HG03135 (cell line): ENCODE data around the gene ITPK1.

Experiments used
- ATAC-seq: cut with Tn5 transposase; IDR thresholded peaks from one replicate; pipeline ENCODE4 v1.9.1; 2021; ENCODE audit warnings: mild to moderate bottlenecking, moderate library complexity; ENCODE audit not compliant: unreplicated experiment

The ITPK1 gene

DNA sequence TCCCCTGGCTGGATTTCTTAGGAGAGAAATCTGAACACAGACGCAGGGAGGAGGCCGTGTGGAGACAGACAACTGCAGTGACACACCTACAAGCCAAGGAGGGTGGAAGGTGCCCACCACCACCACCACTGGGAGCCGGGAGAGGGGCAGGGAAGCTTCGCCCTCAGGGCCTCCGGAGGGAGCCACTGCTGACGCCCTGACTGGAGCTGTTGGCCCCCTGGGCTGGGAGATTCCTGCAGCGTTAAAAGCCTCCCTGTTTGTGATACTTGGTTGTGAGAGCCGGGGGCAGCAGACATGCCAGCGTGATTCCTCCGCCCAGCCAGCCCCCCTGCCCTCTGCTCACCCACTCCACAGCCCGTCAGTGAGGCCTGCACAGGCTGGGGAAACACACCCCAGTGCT is 120.8 kb downstream of the ITPK1 start:
- ATAC-seq: no peak

GRCh38 chr14:92994131-92994676 is 121.5 kb downstream of the ITPK1 start:
- ATAC-seq: no peak

- ATAC-seq: no peak
Measured at GRCh38 chr14:92993302-92993701, 122.4 kb downstream of the ITPK1 start.

DNA sequence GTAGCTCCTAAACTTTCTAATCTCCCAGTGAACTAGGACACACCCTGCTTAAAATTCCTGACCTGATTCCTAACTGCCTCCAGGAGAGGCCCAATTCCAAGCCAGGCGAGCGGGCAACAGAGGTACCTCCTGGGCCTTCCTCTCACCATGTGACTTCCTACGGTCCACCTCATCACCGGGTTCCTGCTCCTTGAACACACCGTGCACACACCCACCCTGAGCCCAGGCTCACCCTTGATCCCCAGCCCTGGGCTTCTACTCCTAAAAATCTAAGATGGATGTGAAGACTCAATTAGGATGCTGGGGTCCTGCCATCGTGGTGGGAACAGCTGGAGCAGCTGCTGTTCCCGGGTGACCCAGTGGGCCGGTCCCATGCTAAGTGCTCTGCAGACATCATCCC is 124.2 kb downstream of the ITPK1 start:
- ATAC-seq: no peak

- no peak for ATAC-seq
Measured at GRCh38 chr14:92990456-92991430, 125.0 kb downstream of the ITPK1 start.

DNA sequence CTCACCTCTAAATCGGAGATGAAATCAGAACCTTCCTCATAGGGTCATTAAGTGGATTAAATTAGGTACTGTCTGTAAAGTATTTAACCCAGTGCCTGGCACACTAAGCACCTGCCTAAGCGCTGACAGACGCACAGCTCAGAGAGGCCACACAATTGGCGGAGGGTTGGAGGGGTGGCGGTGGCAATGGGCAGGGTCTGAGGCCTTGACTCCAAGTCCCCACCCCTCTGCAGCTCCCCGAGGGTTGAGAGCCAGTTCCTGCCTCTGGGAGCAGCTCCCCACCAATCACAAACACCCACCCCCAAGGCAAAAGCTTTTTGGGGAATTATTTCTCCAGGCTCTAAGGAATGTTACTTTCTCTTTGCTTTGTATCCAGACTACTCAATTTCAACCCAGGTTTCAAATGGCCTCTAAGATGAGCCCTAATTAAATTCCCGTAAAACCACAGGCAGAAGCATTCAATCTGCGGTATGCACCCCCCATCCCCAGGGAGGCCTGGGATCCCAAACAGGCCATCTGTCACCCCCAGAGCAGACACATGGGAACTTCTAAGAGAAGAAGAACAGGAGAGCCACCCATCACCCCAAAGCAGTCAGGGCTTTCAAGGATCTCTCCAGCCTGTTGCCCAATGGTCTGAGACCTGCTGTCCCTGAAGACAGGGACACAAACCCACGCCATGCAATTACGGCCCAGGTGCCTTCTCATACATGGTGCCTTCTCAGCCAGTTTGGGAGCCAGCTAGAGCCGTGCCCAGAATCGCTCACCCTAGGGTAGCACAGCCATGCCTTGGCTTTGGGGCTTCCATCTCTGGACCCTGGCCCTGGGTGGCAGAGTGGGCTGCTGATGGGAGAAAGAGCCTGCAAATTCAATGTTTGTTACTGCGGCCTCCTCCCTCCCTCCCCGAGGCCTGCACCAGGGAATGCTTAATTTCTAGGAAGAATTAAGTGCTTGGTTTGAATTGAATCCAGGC is 126.7 kb downstream of the ITPK1 start:
- ATAC-seq: no peak

- ATAC-seq: no peak
Measured at GRCh38 chr14:92987713-92988510, 127.8 kb downstream of the ITPK1 start.

- no peak for ATAC-seq
Measured at GRCh38 chr14:92987148-92987570, 128.6 kb downstream of the ITPK1 start.

- no peak for ATAC-seq
Measured at GRCh38 chr14:92986254-92987147, 129.2 kb downstream of the ITPK1 start.

- ATAC-seq: no peak
Measured at GRCh38 chr14:92985521-92985920, 130.2 kb downstream of the ITPK1 start.

DNA sequence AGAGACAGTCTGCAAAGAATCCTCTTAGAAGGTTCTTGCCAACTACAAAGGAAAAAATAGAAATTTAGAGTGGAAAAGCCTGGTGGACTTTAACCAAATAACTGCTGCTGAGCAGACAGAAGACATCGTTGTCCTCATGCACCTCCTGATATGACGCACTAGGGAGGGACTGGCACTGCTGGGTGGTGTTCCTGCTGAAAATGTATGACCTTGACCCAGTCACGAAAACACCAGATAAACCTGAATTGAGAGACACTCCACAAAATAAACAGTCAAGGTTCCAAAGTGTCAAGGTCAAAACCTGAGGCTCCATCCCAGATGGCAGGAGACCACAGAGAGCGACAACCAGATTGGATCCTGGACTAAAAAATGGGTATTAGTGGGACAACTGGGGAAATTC is 130.8 kb downstream of the ITPK1 start:
- no peak for ATAC-seq

- ATAC-seq: no peak
Measured at GRCh38 chr14:92984082-92984788, 131.5 kb downstream of the ITPK1 start.

- ATAC-seq: no peak
Measured at GRCh38 chr14:92982956-92983355, 132.8 kb downstream of the ITPK1 start.

GRCh38 chr14:92981726-92982125 is 134.0 kb downstream of the ITPK1 start:
- no peak for ATAC-seq

DNA sequence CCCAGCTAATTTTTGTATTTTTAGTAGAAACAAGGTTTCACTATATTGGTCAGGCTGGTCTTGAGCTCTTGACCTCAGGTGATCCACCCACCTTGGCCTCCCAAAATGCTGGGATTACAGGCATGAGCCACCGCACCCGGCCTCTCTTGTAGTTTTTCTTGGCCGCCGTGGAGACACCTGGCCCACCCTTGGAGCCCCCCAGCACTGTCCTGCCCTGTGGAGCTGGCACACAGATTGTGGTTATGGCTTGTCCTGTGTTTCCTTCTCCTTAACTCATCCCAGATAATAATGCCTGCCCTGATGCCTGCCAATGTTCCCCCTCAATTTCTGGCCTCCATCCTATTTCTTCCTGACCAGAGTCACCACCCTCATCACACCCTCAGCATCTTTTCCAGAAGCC is 134.9 kb downstream of the ITPK1 start:
- no peak for ATAC-seq

GRCh38 chr14:92978229-92979021 is 137.3 kb downstream of the ITPK1 start:
- no peak for ATAC-seq

DNA sequence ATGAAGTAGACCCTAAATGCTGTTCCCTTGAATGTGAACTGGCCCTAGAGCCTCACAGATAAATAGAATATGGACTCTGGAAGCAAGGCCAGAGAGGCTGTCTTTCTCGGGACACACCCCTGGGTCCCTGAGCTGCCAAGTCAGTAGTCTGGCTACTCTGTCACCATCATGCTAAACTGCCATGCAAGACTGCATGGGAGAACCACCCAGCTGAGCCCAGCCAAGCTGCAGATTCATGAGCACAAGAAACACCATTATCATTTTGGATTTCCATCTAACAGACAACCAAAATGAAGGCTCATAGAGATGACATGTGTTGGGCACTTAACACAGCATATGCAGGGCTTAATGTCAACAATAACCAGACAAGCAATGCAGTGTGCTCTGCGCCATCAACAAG is 139.5 kb downstream of the ITPK1 start:
- no peak for ATAC-seq
